Measurements from ENCODE around the gene NR6A1.

Gene NR6A1

DNA sequence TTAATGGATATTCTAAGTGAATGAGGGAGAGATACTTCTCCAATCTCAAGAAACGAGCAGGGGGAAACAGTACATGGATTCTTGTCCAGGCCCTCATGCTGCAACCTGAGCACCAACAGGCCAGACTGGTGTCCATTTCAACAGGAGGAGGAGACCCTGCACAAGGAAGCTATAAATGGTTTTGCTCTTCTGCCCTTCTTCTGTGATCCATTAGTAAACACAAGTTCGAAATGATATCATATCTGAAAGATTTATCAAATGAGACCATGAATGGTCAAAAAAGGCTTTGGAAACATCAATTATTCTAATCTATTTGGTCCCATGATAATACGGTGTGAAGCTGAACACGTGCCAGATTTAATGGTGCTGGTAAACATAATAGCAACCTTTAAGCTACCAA, 109.8 kb downstream of the NR6A1 start:
- in situ Hi-C loops (cut with MboI; ENCODE audit: low pct_unique_long_range_greater_than_20kb, low sequenced_read_pairs, unreplicated experiment): no loop called here
- no peak for DNase-seq (ENCODE audit: low spot score)
- TF ChIP-seq, protein P1, sequence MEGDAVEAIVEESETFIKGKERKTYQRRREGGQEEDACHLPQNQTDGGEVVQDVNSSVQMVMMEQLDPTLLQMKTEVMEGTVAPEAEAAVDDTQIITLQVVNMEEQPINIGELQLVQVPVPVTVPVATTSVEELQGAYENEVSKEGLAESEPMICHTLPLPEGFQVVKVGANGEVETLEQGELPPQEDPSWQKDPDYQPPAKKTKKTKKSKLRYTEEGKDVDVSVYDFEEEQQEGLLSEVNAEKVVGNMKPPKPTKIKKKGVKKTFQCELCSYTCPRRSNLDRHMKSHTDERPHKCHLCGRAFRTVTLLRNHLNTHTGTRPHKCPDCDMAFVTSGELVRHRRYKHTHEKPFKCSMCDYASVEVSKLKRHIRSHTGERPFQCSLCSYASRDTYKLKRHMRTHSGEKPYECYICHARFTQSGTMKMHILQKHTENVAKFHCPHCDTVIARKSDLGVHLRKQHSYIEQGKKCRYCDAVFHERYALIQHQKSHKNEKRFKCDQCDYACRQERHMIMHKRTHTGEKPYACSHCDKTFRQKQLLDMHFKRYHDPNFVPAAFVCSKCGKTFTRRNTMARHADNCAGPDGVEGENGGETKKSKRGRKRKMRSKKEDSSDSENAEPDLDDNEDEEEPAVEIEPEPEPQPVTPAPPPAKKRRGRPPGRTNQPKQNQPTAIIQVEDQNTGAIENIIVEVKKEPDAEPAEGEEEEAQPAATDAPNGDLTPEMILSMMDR (IDR thresholded peaks at IDR 0.05; ENCODE audit: extremely low read depth, insufficient read depth, missing control alignments): no peak

DNA sequence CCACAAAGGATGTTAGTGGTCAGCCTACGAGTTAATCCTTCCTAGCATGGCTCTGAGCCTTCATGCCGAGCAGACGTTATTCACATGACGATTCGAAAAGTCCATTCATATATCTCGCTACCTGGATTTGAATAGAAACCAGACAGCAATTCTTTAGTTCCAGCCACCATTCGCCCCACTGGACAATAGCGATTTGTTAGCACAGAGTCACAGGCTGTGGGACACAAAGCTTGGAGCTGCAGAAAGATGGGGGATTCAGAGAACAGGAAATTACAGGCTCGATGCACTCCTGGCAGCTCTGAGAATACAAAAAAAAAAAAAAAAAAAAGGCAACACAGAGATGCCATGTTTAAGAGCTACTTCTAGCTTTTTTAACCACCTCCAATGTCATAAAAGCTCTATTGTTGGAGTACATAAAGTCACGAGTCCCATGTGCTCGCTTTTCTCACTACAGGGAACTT, 110.7 kb downstream of the NR6A1 start:
- DNase-seq (ENCODE audit: low spot score): peak; percentile 16
- TF ChIP-seq, protein P1 (IDR thresholded peaks at IDR 0.05; ENCODE audit: extremely low read depth, insufficient read depth, missing control alignments): no peak
- in situ Hi-C loops (cut with MboI; ENCODE audit: low pct_unique_long_range_greater_than_20kb, low sequenced_read_pairs, unreplicated experiment): no loop called here

DNA sequence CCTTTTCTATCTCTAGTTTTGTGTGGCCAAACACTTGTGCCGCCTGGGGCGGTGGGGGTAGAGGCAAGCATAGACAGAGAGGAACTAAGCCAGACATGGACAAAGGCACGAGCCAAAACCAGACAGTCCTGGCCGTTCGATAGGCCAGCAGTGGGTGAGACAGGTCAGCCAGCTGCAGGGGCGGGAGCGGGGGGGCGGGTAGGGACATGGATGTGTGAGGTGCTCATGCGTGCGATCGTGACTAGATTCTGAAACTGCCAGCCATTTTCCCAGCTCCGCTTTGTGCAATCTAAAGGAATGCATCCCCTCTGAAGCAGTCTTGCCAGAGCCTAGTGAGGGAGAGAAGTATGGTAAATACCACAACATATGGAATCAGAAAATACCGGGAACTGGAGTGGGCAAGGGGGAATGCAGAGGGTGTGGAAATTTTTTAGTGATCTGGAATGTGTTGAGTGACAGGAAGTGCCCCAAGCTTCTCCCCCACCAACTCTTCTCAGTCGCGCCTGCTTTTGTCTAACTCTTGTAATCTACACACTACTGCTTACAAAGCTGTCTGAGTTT, 111.9 kb downstream of the NR6A1 start:
- peak; percentile 43 for DNase-seq (ENCODE audit: low spot score)
- TF ChIP-seq, protein P1 (IDR thresholded peaks at IDR 0.05; ENCODE audit: extremely low read depth, insufficient read depth, missing control alignments): no peak
- in situ Hi-C loops (cut with MboI; ENCODE audit: low pct_unique_long_range_greater_than_20kb, low sequenced_read_pairs, unreplicated experiment): no loop called here

DNA sequence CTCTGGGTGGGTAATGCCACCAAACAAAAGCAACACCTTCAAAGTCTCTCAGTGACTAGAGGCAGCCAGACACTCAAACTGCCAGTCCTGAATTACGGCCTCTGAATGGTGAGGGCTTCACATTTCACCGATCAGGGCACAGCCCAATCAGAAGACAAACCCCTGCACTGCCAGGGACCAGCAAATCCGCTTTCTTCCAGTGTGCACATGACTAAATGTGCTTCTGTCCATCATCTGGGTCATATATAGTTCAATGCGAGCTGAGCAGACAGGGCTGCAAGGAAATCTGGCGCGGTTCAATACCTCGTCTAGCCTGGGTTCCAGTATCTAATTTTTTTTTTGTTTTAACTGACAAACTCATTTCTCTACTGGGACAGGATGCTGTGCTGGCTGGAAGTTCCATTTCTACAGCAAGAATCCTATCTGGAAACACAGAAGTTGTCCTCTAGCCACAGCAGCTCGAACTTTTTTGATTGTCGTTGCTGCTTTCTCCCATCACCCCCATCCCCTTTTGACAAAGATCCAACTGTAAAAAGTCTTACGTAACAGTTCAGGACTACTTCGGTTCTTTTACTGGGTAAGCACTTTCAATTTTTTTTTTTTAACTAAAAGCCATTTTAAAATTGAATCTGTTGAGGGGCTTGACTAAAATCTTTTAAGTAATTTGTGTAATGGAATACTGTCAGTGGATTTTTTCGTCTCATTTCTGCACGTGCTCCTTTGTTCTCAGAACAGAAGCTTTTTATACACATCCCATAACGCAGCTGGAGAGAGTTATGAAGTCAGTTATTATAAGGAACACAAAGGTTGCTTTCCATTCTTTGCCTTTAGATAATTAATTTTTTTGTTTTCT, 112.7 kb downstream of the NR6A1 start:
- DNase-seq (ENCODE audit: low spot score): peak; percentile 83
- in situ Hi-C loops (cut with MboI; ENCODE audit: low pct_unique_long_range_greater_than_20kb, low sequenced_read_pairs, unreplicated experiment): no loop called here
- TF ChIP-seq, protein P1 (IDR thresholded peaks at IDR 0.05; ENCODE audit: extremely low read depth, insufficient read depth, missing control alignments): no peak

DNA sequence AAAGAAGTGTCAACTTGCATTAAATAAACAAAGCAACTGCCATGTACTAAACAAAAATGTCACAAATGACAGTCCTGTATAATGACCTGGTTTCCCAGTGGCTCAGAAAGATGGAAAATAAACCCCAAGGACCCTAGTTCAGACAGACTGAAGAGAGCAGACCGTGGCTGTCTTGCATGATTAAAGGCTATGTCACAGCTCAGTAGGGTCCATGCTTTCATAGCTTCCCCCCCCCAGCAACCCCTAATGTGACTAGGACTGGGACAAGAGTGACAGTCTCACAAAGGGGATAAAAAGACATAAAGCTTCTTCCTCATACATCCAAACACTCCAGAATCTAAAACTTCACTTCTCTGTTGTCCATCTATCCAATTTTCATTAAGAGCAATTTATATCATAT, 113.6 kb downstream of the NR6A1 start:
- no peak for DNase-seq (ENCODE audit: low spot score)
- in situ Hi-C loops (cut with MboI; ENCODE audit: low pct_unique_long_range_greater_than_20kb, low sequenced_read_pairs, unreplicated experiment): no loop called here
- TF ChIP-seq, protein P1 (IDR thresholded peaks at IDR 0.05; ENCODE audit: extremely low read depth, insufficient read depth, missing control alignments): no peak

DNA sequence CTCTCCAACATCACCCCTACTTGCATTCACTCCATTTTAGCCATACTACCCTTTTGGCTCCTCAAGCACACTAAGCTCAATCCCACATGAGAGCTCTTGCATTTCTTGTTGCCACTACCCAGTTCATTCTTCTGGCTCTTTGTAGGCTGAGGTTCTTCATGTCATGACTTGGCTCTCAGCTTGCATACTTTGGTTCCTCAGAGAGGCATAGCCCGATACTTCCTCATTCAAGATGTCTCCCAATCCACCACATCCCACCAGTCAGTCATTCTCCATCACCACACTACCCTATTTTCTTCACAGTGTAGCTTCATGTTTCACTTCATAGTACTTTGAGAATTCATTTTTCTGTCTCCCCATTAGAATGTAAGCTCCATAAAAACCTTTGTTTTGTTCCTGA, 116.7 kb downstream of the NR6A1 start:
- TF ChIP-seq, protein P1 (IDR thresholded peaks at IDR 0.05; ENCODE audit: extremely low read depth, insufficient read depth, missing control alignments): no peak
- in situ Hi-C loops (cut with MboI; ENCODE audit: low pct_unique_long_range_greater_than_20kb, low sequenced_read_pairs, unreplicated experiment): no loop called here
- no peak for DNase-seq (ENCODE audit: low spot score)

All from GM13977 (cell line).